Right lung (tissue), 10 donors: Measurements from ENCODE around the gene OR8D1. TPM values are rescaled to one million over a fixed set of nuclear protein-coding genes. Genes with fewer than 3 reads are reported as not detected.

Experiments
- DNase-seq, 2 donors: peaks; one replicate each; pipeline ENCODE4 v3.0.0-alpha.2; 2013
- long read RNA-seq, 8 donors: transcript quantifications; one replicate each; lab custom pipeline, GENCODE V29; 2026
- polyA plus RNA-seq, 5 donors: library from polyadenylated mRNA; unstranded; fragments of 120-200 nt; gene quantifications; one replicate each; pipeline versions ENCODE4 v1.2.1 to v1.2.3, GENCODE V29; 2013; ENCODE audit warnings: inconsistent platforms in 1 of 5, low replicate concordance in 1 of 5; ENCODE audit not compliant: insufficient read length in 5 of 5, insufficient read depth in 1 of 5

Gene OR8D1
- polyA plus RNA-seq: not detected
- long read RNA-seq, donor 1: 0 reads
- long read RNA-seq, donor 2: 0 reads
- long read RNA-seq, donor 3: 0 reads
- long read RNA-seq, donor 4: 0 reads
- long read RNA-seq, donor 5: 0 reads
- long read RNA-seq, donor 6: 0 reads
- long read RNA-seq, donor 7: 0 reads
- long read RNA-seq, donor 8: 0 reads

DNA sequence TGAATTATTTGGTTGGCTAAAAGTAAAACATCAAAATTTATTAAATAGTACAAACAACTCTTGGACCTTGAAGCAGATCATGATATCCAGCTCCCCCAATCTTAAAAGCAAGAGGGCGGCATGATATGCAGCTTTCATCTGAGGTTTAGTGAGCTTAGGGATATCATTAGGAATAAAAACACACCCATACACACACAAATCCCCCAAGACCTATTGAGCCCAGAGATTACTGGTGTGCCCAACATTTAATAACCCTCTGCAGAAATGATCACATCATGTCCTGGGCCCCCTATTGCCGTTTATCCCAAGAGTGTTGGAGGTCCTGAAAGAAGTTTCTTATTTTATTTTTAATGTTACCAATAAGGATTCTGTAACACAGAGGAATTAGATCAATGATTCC is at the start of gene OR8D1:
OR8D1 (minus strand) TSS at position 101 of the 400 bp plus-strand sequence. CDS start 3,183 bp downstream, outside the sequence.
- no peak for DNase-seq

DNA sequence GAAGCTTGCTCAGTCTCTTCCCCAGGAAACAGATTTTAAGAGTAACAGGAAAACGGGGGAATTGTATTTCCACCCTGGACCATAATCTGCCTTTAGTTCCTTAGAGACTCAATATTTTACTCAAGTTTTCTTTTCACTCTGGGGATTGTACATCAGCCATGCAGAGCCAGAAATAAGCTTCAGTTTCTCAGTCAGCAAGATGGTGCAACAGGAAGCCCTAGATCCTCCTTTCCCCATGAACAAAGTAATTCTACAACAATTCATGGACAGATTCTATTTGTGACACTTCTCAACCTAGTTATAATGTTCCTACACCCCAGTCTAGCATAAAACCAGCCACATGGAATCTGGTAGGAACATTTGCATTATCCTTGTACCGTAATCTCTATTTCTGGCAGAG is 45.8 kb upstream of the OR8D1 start:
- DNase-seq: no peak

DNA sequence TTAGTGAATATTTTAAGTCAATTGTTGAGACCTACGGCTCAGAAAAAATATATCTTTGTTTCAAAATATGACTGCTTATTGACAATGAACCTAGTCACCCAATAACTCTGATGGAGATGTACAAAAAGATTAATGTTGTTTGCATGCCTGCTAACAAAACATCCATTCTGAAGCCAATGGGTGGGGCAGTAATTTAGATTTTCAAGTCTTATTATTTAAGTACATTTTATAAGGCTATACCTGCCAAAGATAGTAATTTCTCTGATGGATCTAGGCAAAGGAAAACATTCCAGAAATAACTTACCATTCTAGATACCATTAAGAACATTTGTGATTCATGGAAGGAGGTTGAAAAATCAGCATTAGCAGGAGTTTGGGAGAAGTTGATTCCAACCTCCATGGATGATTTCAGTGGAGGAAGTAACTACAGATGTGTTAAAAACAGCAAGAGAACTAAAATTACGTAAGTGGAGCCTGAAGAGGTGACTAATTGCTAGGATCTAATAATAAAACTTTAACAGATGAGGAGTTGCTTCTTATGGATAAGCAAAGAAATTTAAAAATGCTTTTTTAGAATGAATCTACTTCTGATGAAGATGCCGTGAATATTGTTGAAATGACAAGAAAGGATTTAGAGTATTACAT is 32.7 kb upstream of the OR8D1 start:
- DNase-seq: no peak

DNA sequence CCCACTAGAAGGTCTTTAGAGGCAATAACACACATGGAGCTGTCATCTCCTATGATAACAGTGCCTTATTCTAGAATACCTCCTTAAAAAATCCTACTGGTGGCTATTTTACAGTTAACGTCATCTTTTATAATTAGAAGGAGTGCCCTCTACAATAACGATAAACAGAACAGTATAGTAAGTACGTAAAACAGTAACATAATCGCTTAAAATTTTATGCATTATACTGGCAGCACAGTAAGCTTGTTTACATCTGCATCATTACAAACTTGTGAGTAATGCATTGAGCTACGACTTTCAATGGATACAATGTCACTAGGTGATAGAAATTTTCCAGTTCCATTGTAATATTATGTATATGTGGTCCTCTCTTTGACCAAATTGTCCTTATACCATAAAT is 30.6 kb upstream of the OR8D1 start:
- DNase-seq: no peak

DNA sequence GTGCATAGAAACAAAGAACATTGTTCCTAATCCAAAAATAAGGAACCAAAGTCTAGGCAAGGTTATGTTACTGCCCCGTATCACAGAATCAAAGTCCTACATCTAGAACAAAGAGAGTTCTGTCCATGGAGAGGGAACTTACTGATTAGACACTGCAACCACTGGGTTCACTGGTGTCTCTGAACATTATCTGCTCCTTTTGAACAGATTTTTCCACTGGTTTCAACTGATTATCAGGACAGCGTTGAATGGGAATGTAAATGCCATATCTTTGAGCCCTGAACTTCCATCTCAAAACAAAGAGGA is 26.3 kb upstream of the OR8D1 start:
- DNase-seq: no peak

DNA sequence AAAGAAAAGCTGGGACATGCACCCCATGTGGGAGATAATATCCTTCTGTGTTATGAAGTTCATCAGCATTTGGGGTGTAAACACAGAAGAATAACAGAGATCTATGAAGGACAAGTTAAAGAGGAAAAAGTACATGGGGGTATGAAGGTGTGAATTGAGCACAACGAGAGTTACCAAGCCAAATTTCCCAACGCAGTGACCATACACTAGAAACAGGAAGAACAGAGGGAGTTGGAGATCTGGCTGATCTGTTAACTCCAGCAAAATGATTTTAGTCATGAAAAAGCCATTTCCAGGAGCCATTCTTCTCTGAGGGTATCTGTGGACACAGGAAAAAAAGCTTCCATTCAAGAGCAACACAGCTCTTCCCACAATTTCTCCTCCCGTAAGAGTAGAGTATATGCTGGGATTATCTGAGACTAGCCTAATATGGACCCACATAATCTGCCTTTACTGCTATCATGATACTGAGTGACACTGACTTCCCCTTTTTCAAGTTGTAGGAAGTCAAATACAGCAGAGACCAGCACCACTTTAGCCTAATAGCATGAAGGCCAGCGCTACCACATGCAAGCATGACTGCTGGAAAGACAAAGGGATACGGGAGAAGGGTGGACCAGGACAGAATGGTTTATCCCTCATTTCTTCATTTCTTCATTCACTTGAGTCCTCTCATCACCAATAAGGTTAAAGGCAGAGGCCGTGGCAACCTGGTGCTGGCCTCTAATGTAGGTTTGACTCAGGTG is 25.8 kb upstream of the OR8D1 start:
- no peak for DNase-seq

DNA sequence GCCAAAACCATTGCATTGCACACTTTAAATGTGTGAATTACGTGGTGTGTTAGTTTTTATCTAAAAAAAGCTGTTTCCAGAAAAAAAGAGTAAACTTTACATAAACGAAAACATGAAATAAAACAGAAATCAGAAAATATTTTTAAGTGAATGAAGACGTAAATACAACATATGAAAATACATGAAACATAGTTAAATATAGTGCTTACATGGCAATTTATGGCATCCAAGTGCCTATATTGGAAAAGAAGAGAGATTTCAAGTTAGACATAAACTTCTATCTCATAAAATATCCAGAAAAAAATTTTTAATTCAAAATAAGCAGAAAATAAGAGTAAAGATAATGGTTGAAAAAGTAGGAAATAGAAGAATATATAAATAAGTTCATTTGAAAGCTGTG is 18.1 kb upstream of the OR8D1 start:
- no peak for DNase-seq

DNA sequence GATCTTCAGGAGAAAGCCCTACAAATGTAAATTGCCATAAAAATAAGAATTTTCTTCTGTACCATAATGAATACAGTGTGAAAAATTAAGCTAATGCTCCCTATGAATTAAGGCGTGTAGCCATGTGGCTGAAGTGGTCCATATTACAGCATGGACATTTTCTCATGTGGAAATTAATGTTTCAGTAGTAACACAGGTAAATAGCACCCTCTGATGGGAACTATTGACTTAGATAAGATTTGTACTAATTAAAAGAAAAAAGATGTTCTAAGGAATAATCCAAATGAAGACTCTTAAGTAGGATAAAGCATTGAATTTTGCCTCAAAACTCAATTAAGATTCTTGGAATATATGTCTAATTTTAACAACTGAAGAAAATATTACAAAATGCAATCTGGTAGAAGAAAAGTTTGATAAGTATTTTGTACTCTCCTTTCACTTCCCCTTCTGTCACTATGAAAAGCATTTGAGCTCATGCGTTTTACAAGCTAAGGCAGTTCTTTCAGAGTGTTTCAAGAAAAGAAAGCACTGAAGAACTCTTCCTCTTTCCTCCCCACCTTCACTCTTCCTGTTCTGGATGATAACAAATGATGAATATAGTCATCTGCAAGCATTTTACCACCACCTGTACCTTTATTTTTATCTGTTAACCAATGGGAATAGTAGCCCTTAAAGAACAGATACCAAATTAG is 16.2 kb upstream of the OR8D1 start:
- DNase-seq: no peak

DNA sequence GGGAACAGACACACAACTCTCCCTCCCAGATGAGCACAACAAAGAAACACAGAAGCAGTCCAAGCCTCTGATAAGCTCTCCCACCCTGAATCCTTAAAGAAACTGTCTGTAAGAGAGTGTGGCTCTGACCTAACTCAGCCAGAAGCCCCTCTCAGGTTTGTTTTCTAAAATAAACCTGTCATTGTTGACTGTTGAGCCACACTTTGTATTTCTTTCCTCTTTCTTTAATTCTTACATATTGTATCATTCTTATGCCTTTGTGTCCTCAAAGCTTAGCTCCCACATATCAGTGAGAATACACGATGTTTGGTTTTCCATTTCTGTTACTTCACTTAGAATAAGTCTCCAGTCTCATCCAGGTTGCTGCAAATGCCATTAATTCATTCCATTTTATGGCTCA is 14.0 kb upstream of the OR8D1 start:
- DNase-seq: no peak

DNA sequence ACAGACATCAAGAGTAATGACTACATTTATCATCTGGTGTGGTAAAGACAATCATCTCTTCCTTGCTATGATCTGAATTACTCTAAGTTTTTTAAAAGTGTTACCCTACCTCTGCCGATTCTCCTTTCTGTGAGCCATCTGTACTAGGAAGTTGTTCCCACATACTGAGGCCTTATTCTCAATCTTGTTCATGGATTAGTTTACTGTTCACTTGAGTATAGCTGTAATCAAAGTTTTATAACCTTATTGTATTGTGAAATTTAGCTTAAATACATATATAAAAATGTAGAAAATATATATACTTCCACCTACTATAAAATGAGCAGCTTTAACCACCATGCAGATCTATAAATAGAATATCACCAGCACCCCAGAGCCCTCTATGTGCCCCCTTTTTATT is 8.6 kb upstream of the OR8D1 start:
- DNase-seq: no peak

DNA sequence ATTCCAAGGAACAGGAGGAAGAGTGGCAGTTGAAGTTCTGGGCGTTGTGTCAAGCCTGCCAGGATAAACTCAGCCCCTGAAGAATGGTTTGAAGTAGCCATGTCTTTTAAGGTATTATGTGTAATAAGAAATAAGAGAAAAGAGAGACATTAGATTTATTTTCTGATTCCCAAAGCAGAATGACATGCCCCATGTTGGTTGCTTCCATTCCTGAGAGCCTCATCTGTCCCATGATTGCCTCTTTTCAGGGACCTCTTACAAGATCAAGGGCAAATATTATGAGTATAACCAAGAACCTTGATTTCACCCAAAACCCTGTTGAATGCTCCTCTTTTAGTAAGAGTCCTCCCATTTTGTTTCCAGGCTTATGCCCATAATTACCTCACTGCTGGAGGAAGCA is 6.3 kb upstream of the OR8D1 start, which contains the start of gene OR8D2:
OR8D2 (minus strand) TSS at position 101 of the 400 bp plus-strand sequence; CDS start at position 101, 0 bp downstream.
- DNase-seq: no peak

DNA sequence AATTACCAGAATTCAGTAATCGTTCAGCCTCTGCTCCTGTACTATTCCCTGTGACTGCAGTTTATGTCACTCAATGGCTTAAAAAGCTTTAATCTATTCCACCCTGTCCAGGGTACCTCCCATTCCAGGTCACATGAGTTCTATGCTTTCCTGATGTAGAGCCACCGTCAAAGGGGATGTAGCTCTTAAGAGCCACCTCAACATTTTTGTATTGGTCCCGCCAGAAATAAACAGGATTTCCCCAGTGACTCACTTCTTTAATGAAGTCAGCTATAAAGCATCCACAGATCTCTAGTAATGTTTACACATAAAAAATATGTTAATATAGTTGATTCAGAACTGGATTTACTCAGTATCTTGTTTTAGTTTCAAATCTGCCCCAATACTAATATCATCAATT is 1.3 kb upstream of the OR8D1 start:
- DNase-seq: no peak

DNA sequence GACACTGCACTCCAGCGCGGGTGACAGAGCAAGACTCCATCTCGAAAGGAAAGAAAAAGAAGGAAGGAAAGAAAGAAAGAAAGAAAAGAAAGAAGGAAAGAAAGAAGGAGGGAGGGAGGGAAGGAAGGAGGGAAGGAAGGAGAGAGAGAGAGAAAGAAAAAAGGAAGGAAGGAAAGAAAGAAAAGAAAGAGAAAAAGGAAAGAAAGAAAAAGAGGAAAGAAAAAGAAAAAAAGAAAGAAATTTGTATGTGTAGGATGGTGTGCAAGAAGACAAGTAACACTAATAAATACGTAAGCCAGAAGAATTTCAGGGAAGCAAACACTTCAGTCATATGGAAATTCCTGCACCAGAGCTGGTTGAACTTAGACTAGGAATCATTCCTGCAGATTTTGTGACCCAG is 618 bp downstream of the OR8D1 start:
- DNase-seq: no peak

DNA sequence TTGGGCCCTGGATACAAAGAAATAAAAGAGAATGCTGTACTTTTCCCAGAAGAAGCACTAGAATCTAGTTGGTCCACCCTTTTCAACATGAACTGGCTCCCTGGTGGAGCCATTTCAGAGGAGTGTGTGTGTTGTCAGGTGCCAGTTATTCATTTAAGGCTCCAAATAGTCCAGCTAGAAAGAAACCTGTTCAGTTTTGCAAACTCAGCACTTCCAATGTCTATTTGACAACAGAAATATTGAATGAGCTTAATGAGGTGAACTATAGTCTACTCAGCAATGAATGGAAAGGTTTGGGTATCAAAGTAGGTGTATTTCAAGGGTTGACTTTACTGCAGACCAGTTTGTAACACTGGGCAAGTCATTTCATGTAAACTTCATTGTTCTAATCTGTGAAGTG is 2.1 kb downstream of the OR8D1 start:
- DNase-seq: no peak

DNA sequence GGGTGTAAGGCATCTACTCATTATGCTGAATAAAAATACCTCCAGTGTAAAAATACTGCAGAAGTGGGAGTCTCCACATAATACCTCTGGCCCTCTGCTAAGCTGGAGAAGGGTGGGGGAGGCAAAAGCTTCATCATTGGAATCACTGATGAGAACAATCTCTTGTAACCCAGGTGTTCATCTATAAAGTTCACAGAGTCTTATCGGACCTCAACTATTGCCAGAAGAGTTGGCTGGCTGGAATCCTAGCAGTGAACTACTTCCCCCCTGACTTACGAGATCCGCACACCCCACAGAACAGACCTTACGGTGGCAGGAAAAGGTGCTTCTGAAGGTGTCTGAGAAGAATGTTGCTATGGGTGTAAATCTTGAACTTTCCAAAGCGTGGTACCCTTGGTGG is 2.5 kb downstream of the OR8D1 start:
- no peak for DNase-seq

DNA sequence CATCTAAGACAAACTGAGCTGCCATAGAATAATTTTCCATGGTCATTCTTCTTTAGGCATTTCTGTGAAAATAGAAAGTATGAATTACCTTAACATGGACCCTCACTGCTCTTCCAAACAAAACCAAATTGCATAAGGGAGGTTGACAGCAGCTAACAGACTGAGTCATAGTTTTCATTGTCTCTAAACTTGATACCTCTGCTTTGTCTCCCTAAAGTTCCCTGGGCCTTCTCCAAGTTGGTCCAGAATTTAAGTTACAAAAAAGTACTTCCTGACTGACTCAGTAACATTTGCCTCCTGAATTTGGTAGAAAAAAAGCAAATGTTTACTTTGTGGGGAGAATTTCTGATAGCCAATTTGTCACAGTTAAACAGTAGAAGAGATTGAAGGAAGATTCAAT is 3.0 kb downstream of the OR8D1 start:
- no peak for DNase-seq

DNA sequence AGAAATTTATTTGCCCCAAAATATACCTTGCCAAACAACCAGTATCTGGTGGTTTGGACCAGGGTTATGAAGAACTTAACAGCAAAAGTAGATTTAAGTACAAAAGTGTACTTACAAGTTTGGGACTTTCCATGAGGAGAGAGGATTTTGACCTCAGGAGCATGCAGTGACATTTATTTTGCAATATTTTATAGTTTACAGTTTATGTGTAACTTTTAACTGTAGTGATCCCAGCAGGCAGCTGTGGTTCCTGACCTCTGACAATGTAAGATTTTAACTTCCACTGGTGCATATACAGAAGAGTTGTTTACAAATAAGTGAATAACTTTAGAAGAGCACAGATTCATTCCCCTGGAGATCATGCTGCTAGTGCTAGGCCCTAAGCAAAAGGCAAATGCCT is 6.7 kb downstream of the OR8D1 start:
- no peak for DNase-seq

DNA sequence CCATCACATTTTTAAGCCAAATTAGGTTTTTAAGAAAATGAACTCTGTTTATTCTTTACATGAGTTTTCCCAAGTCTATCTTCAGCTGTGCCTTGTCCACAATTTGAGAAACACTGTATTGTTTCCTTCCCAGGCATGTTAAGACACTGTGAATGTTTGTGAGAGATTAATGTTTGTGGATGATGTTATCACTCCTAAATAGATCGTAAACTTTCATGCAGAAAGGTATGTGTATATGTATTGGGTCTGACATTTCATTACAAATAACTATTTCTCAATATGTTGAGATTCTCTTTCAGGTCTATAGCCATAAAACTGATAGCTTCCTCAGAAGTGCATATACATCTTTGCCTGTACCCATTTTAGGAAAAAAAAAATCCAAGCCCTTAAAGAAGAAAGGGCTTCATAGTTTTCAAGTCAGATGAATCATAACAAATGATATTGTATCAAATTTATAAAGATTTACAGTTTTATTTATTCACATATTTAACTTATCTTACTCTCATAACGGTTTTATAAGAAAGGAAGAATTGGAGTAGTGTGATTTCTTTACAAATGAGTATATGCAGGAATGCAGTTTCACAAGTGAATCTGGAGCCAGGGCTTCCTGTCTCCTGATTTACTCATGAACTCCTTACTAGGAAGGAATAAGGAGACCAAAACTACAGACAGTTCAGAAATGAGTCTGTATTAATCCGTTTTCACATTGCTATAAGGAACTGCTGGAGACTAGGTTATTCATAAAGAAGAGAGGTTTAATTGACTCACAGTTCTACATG is 11.2 kb downstream of the OR8D1 start:
- DNase-seq: no peak

DNA sequence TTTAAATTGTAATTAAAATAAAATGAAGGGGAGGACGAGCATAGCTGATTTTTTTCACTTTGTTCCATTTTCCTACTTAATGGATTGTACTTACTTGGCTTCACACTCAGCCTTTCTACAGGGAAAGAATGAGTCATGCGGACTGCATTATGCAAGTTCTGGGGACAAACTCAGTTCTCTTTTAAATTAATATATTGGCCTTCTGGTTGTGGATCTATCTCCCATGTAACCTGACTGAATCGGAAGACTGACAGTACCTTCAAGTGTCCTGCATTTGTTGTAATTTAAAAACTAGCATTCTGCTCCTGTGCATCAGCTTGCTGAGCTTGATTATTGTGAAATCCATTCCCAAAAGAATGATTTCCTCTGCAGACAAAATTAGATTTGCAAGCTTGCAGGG is 12.2 kb downstream of the OR8D1 start:
- DNase-seq: no peak

DNA sequence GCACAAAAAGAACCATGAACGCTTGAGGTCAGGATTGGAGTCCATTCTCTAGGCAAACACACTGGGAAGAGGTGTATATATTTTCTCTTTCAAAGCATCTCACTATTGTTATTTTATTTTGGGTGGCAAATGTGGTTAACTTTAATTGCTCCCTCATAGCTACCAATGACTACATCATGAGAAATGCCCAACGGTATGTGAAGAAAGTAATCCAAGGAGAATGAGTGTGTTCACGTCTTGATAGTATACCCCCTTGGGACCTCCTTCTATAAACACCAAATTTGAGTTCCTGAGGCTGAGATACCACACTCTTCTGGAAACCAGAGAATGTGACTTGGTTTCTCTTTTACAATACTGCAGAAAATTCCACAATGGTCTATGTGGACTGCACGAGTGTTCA is 15.8 kb downstream of the OR8D1 start:
- DNase-seq: no peak

DNA sequence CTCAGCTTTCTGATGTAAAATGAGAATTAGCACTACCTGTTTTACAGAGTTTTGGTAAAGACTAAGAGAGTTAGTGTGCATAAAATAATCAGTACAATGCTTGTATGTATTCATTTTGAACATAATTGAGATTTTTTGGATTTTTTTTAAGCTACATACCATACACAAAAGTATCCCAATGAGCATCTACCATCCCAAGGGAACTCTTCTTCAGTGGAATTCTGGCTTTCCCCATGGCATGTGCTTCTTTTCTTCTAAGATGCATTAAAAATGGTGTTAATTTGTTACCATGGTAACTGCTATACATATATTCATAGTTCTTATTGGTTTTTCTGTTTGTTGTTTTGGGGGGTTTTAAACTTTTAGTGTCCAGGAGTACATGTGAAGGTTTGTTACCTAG is 17.7 kb downstream of the OR8D1 start:
- DNase-seq: no peak

DNA sequence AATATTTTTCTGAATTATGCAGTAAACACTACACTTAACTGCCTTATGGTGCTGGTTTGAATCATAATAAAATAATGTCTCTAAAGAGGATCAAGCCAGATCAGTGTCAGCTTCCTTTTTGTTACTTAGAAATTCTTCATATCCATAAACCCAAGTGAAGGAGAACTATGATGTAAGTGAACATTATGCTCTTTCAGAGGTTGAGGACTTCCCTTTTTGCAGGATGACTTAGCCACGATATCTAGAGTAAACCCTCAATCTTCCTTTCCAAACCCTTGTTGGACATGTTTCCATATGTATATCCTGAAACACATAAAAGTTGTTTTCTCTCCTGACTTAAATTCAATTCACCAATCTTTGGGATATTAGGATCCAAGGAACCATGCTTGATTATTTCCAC is 19.1 kb downstream of the OR8D1 start:
- no peak for DNase-seq
